ENCODE measurements around the gene OTUD7B. TPM values are rescaled to one million over a fixed set of nuclear protein-coding genes. Genes with fewer than 3 reads are reported as not detected.

OTUD7B gene
- total and polyA plus RNA-seq, 2 of the 8 experiments (the other 6 are each of a cell fraction or from before 2014, with no cell fraction given): 4.2 to 21.5 TPM

DNA sequence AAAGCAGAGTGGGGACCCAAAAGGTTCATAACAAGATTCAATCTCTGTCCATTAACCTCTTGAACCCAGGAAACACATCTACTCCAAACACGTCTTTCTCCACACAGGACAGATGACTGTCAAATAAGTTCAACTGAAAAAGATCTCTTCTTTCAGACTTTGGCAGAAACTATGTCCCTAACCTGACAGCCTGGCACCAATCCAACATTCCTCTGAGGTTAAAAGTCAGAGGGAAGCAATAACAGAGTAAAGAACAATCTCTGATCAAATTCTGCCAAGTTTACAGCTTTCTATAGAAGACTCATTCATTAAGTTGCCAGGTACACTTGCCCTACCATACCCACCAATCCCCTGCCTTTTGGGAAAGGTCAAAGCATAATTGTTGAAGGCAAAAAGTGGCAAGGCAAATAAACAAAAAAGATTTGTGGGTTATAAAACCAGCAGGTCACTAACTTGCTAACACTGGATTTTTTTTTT, 31.9 kb downstream of the OTUD7B start:
- H4K8ac ChIP-seq (ENCODE audit: extremely low read depth, insufficient read depth, low read length): no peak overlapping the region
- H2BK5ac ChIP-seq (ENCODE audit: low read depth, low read length): no peak overlapping the region
- H3K79me2 ChIP-seq (ENCODE audit: control insufficient read depth in 1 of 2, insufficient read depth in 2 of 2, low read length in 2 of 2): peaks cover 0 to 21% of the 10 kb centered on the region in 2 experiments; a peak in 2 of 4 replicates
- no peaks in the 10 kb centered on the region for H3K9me3 ChIP-seq (ENCODE audit: insufficient read depth in 2 of 2, low read depth in 1 of 2, low read length in 1 of 2)
- H4K91ac ChIP-seq (replicated peaks; ENCODE audit: insufficient read length, low read length): no peak overlapping the region
- H3K9ac ChIP-seq (replicated peaks in 1 of 4; ENCODE audit: extremely low read depth in 1 of 4, low read depth in 3 of 4, low read length in 3 of 4): no peak overlapping the region
- no peak overlapping the region for H3K4me3 ChIP-seq (ENCODE audit: extremely low read depth in 1 of 4, insufficient read depth in 2 of 4, low read depth in 3 of 4, low read length in 4 of 4)
- H3K27ac ChIP-seq (ENCODE audit: low read depth, low read length): no peak overlapping the region
- no peak overlapping the region for H2BK15ac ChIP-seq (ENCODE audit: low read length)
- H4K5ac ChIP-seq (ENCODE audit: insufficient read length, low read depth, low read length): no peak overlapping the region
- no peaks in the 10 kb centered on the region for H3K27me3 ChIP-seq (replicated peaks in 1 of 4; ENCODE audit: control insufficient read depth in 3 of 4, extremely low read depth in 1 of 4, insufficient read depth in 3 of 4, low read length in 3 of 4)
- no peak overlapping the region for H3K4ac ChIP-seq (replicated peaks; ENCODE audit: insufficient read length, low read depth, low read length)
- WGBS, 2 experiments (ENCODE audit: extremely low coverage in 1 of 2, insufficient coverage in 1 of 2, insufficient read length in 1 of 2, insufficient replicate concordance in 2 of 2, low coverage in 1 of 2, low lambda C conversion rate in 2 of 2, missing lambda C conversion rate in 1 of 2): 79% methylated on average over 1 of the region's 1 CpG; no CpG with 5 or more reads in 1 of the 2 experiments
- H3K56ac ChIP-seq (replicated peaks; ENCODE audit: insufficient read length, low read depth, low read length): no peak overlapping the region
- no peaks in the 10 kb centered on the region for H3K79me1 ChIP-seq (ENCODE audit: low read depth, low read length)
- no peak overlapping the region for H2BK12ac ChIP-seq (ENCODE audit: low read depth, low read length)
- H4K20me1 ChIP-seq (replicated peaks in 1 of 2; ENCODE audit: control insufficient read depth in 1 of 2, insufficient read depth in 2 of 2, low read length in 2 of 2): peaks cover 0 to 2% of the 10 kb centered on the region in 2 experiments
- no peak for FAIRE-seq
- H3K14ac ChIP-seq (ENCODE audit: insufficient read length): no peak overlapping the region
- H2BK20ac ChIP-seq (ENCODE audit: low read length): no peak overlapping the region
- no peak overlapping the region for H2AFZ ChIP-seq (ENCODE audit: low read length)
- H3K18ac ChIP-seq (ENCODE audit: extremely low read depth, low read length): no peak overlapping the region
- no peak overlapping the region for H2AK5ac ChIP-seq (ENCODE audit: low read depth, low read length)
- no peak for DNase-seq (ENCODE audit: low read depth in 1 of 2, low spot score in 2 of 2)
- H3K23ac ChIP-seq (ENCODE audit: insufficient read length): no peak overlapping the region
- peaks cover 1% of the 10 kb centered on the region; the same call in 1 of the 2 replicates for H3K23me2 ChIP-seq (ENCODE audit: low read depth, low read length)
- H2BK120ac ChIP-seq (replicated peaks; ENCODE audit: low read depth, low read length): no peak overlapping the region
- H3K4me1 ChIP-seq (replicated peaks in 1 of 4; ENCODE audit: control insufficient read depth in 3 of 4, insufficient read depth in 4 of 4, low read length in 3 of 4): no peaks in the 10 kb centered on the region
- no peak overlapping the region for H3K4me2 ChIP-seq (ENCODE audit: insufficient read depth in 1 of 2, low read depth in 2 of 2, low read length in 2 of 2)
- peaks cover 0 to 13% (median 10%) of the 10 kb centered on the region in 4 experiments; a peak in 5 of 8 replicates for H3K36me3 ChIP-seq (ENCODE audit: control insufficient read depth in 2 of 4, insufficient read depth in 4 of 4, low read length in 3 of 4)
- CTCF ChIA-PET (ENCODE audit: partially characterized antibody): interaction anchor here (0.6 kb wide), 1 partner anchor 47 kb away, joined by 4 read pairs; no protein-coding TSS in a partner anchor
- TF ChIP-seq POLR2A (IDR thresholded peaks at IDR 0.05; ENCODE audit: control extremely low read depth in 1 of 2, low read depth in 2 of 2, low read length in 2 of 2) (no peak), ZNF274 (IDR thresholded peaks at IDR 0.05; ENCODE audit: borderline replicate concordance, extremely low read depth, low read length) (no peak), BCL11A (IDR thresholded peaks at IDR 0.05; ENCODE audit: low read depth in 2 of 2, low read length in 2 of 2) (no peak), SRF (IDR thresholded peaks at IDR 0.05; ENCODE audit: low read depth, low read length) (no peak), NRF1 (IDR thresholded peaks at IDR 0.05; ENCODE audit: low read depth, low read length) (no peak), BACH1 (IDR thresholded peaks at IDR 0.05; ENCODE audit: low read length) (no peak), POLR2AphosphoS5 (IDR thresholded peaks at IDR 0.05; ENCODE audit: low read depth, low read length) (no peak), TCF12 (IDR thresholded peaks at IDR 0.05; ENCODE audit: low read depth, low read length) (no peak), KDM5A (IDR thresholded peaks at IDR 0.05; ENCODE audit: low read length) (no peak), SIN3A (conservative IDR thresholded peaks at IDR 0.05 in 1 of 2, IDR thresholded peaks at IDR 0.05 in 1 of 2; ENCODE audit: low read depth in 1 of 2, low read length in 2 of 2) (no peak)
- TF ChIP-seq, protein P1, sequence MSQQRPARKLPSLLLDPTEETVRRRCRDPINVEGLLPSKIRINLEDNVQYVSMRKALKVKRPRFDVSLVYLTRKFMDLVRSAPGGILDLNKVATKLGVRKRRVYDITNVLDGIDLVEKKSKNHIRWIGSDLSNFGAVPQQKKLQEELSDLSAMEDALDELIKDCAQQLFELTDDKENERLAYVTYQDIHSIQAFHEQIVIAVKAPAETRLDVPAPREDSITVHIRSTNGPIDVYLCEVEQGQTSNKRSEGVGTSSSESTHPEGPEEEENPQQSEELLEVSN (IDR thresholded peaks at IDR 0.05): no peak
- POLR2A ChIA-PET (ENCODE audit: partially characterized antibody): no interaction called here

Measured in H1 (cell line).